Measurements from ENCODE around the gene LAS1L. TPM values are rescaled to one million over a fixed set of nuclear protein-coding genes. Genes with fewer than 3 reads are reported as not detected.
"Not testable (repeated sequence)": the region's sequence is repeated elsewhere in the genome, so short reads cannot be mapped to it uniquely, and the experiment has no call there.

The LAS1L gene
- total and polyA plus RNA-seq, 8 donors: 1.4 to 23.7 (median 18.8) TPM

GRCh38 chrX:65528293-65528692 lies 6.3 kb downstream of the LAS1L start:
- intact Hi-C loops (cut with DNase I; ENCODE audit: low total_unique reads): no loop called here
- DNase-seq: no peak
- H3K4me1 ChIP-seq: peaks cover 0 to 10% (median 7%) of the 10 kb centered on the region in 4 donors
- H3K4me3 ChIP-seq: no peak overlapping the region
- H3K9me3 ChIP-seq: no peaks in the 10 kb centered on the region
- peaks cover 0 to 2% (median 0%) of the 10 kb centered on the region in 3 donors for H3K27me3 ChIP-seq
- peaks cover 0 to 85% (median 79%) of the 10 kb centered on the region in 4 donors for H3K36me3 ChIP-seq
- no peak overlapping the region for H3K27ac ChIP-seq
- WGBS, 5 donors: 40 to 58% (median 52%) methylated on average over 3 of the region's 3 CpGs
- TF ChIP-seq POLR2AphosphoS5 (IDR thresholded peaks at IDR 0.05) (no peak), CTCF (IDR thresholded peaks at IDR 0.05) (no peak), POLR2A (IDR thresholded peaks at IDR 0.05) (no peak), EP300 (IDR thresholded peaks at IDR 0.05) (no peak)

GRCh38 chrX:65524139-65524538 lies 10.4 kb downstream of the LAS1L start:
- intact Hi-C loops (cut with DNase I; ENCODE audit: low total_unique reads): no loop called here
- peaks cover 4 to 88% (median 87%) of the 10 kb centered on the region in 4 donors for H3K36me3 ChIP-seq
- no peak for TF ChIP-seq EP300 (IDR thresholded peaks at IDR 0.05)
- no peak for TF ChIP-seq CTCF (IDR thresholded peaks at IDR 0.05)
- TF ChIP-seq POLR2AphosphoS5 (IDR thresholded peaks at IDR 0.05): no peak
- TF ChIP-seq POLR2A (IDR thresholded peaks at IDR 0.05): no peak
- no peak overlapping the region for H3K4me3 ChIP-seq
- no peak for DNase-seq
- no peak overlapping the region for H3K27ac ChIP-seq
- peaks cover 0 to 4% (median 0%) of the 10 kb centered on the region in 4 donors for H3K4me1 ChIP-seq
- no peaks in the 10 kb centered on the region for H3K9me3 ChIP-seq
- H3K27me3 ChIP-seq: no peaks in the 10 kb centered on the region
- WGBS, 5 donors: 81 to 100% (median 96%) methylated on average over 8 to 9 of the region's 9 CpGs

- Histone ChIP-seq H3K27ac (no peak overlapping the region), H3K36me3 (peaks cover 4 to 92% (median 85%) of the 10 kb centered on the region in 4 donors)
Measured at GRCh38 chrX:65522739-65523372, 11.7 kb downstream of the LAS1L start.

GRCh38 chrX:65519530-65519929 lies 15.1 kb downstream of the LAS1L start:
- H3K27me3 ChIP-seq; H3K27ac ChIP-seq; intact Hi-C loops (cut with DNase I; ENCODE audit: low total_unique reads); H3K4me1 ChIP-seq; H3K9me3 ChIP-seq; DNase-seq; H3K4me3 ChIP-seq: not testable (repeated sequence)
- WGBS, 5 donors: 70 to 95% (median 80%) methylated on average over 3 to 6 of the region's 6 CpGs
- peaks cover 4 to 74% (median 69%) of the 10 kb centered on the region in 4 donors for H3K36me3 ChIP-seq

More at GRCh38 chrX:65522739-65523372, 11.7 kb downstream of the LAS1L start:
- Histone ChIP-seq H3K9me3 (no peaks in the 10 kb centered on the region), H3K27me3 (no peaks in the 10 kb centered on the region), H3K4me1 (no peaks in the 10 kb centered on the region), H3K4me3 (no peak overlapping the region)
- intact Hi-C loops (cut with DNase I; ENCODE audit: low total_unique reads): no loop called here
- TF ChIP-seq POLR2A (IDR thresholded peaks at IDR 0.05) (no peak), CTCF (IDR thresholded peaks at IDR 0.05) (no peak), POLR2AphosphoS5 (IDR thresholded peaks at IDR 0.05) (no peak), EP300 (IDR thresholded peaks at IDR 0.05) (no peak)
- no peak for DNase-seq
- 84 to 93% (median 88%) methylated on average over 3 of the region's 3 CpGs for WGBS, 5 donors

- not testable (repeated sequence) for H3K4me1 ChIP-seq, H3K9me3 ChIP-seq
- peaks cover 4 to 74% (median 69%) of the 10 kb centered on the region in 4 donors for H3K36me3 ChIP-seq
Measured at GRCh38 chrX:65518980-65519379, 15.6 kb downstream of the LAS1L start.

More at GRCh38 chrX:65518980-65519379, 15.6 kb downstream of the LAS1L start:
- H3K27ac ChIP-seq; H3K4me3 ChIP-seq; H3K27me3 ChIP-seq; intact Hi-C loops (cut with DNase I; ENCODE audit: low total_unique reads); DNase-seq: not testable (repeated sequence)
- 74 to 93% (median 86%) methylated on average over 3 to 8 of the region's 9 CpGs for WGBS, 5 donors
